ENCODE data around the gene CELSR1. TPM values are rescaled to one million over a fixed set of nuclear protein-coding genes. Genes with fewer than 3 reads are reported as not detected.

Gene CELSR1
- total RNA-seq, 1 experiment from 2014 or later = 37.6 TPM

GRCh38 chr22:46442217-46442853 is 95.1 kb downstream of the CELSR1 start:
- intact Hi-C loops (cut with micrococcal nuclease; ENCODE audit: unreplicated experiment) = no loop called here
- ChIA-PET CTCF (no interaction called here), POLR2A (ENCODE audit: unreplicated experiment) (no interaction called here)
- Histone ChIP-seq H3K9me2 (ENCODE audit: insufficient read depth) (no peaks in the 10 kb centered on the region), H3K9me3 (ENCODE audit: insufficient read depth, low read depth) (no peaks in the 10 kb centered on the region), H3K27ac (no peak overlapping the region), H3K27me3 (ENCODE audit: insufficient read depth, low read depth) (no peaks in the 10 kb centered on the region), H3K36me3 (ENCODE audit: low read depth) (no peaks in the 10 kb centered on the region), H3K4me3 (no peak overlapping the region), H3K4me2 (no peak overlapping the region), H3K4me1 (replicated peaks; ENCODE audit: insufficient read depth) (peaks cover 7% of the 10 kb centered on the region), H2AFZ (no peak overlapping the region), H3K79me2 (ENCODE audit: low read depth) (no peaks in the 10 kb centered on the region), H3F3A (ENCODE audit: insufficient read depth, low read depth) (peaks cover 4% of the 10 kb centered on the region; the same call in 1 of the 2 replicates), H4K20me1 (ENCODE audit: insufficient read depth) (no peaks in the 10 kb centered on the region)
- no peak for DNase-seq
- no peak for TF ChIP-seq EZH2 (IDR thresholded peaks at IDR 0.05; ENCODE audit: low read depth)
- no peak for TF ChIP-seq CTCF (conservative IDR thresholded peaks at IDR 0.05)
- no TSS peak for BruUV-seq (replicated peaks)

GRCh38 chr22:46439576-46440465 is 97.6 kb downstream of the CELSR1 start:
- no peak for TF ChIP-seq CTCF (conservative IDR thresholded peaks at IDR 0.05)
- no peak for TF ChIP-seq EZH2 (IDR thresholded peaks at IDR 0.05; ENCODE audit: low read depth)
- CTCF ChIA-PET = no interaction called here
- POLR2A ChIA-PET (ENCODE audit: unreplicated experiment) = no interaction called here
- BruUV-seq (replicated peaks) = no TSS peak
- H3K9me2 ChIP-seq (ENCODE audit: insufficient read depth) = no peaks in the 10 kb centered on the region
- H3K79me2 ChIP-seq (ENCODE audit: low read depth) = no peaks in the 10 kb centered on the region
- H3K4me3 ChIP-seq = no peak overlapping the region
- H3F3A ChIP-seq (ENCODE audit: insufficient read depth, low read depth) = no peaks in the 10 kb centered on the region; the same call in 1 of the 2 replicates
- H3K27ac ChIP-seq = no peak overlapping the region
- H3K4me2 ChIP-seq = no peak overlapping the region
- H2AFZ ChIP-seq = no peak overlapping the region
- no peaks in the 10 kb centered on the region for H4K20me1 ChIP-seq (ENCODE audit: insufficient read depth)
- no peaks in the 10 kb centered on the region for H3K27me3 ChIP-seq (ENCODE audit: insufficient read depth, low read depth)
- no peaks in the 10 kb centered on the region for H3K36me3 ChIP-seq (ENCODE audit: low read depth)
- DNase-seq = no peak
- intact Hi-C loops (cut with micrococcal nuclease; ENCODE audit: unreplicated experiment) = no loop called here
- no peaks in the 10 kb centered on the region for H3K4me1 ChIP-seq (replicated peaks; ENCODE audit: insufficient read depth)
- no peaks in the 10 kb centered on the region for H3K9me3 ChIP-seq (ENCODE audit: insufficient read depth, low read depth)

GRCh38 chr22:46439111-46439510 is 98.3 kb downstream of the CELSR1 start:
- Histone ChIP-seq H3F3A (ENCODE audit: insufficient read depth, low read depth) (no peaks in the 10 kb centered on the region; the same call in 1 of the 2 replicates), H3K4me1 (replicated peaks; ENCODE audit: insufficient read depth) (no peaks in the 10 kb centered on the region), H3K27ac (no peak overlapping the region), H3K27me3 (ENCODE audit: insufficient read depth, low read depth) (no peaks in the 10 kb centered on the region), H4K20me1 (ENCODE audit: insufficient read depth) (no peaks in the 10 kb centered on the region), H3K79me2 (ENCODE audit: low read depth) (no peaks in the 10 kb centered on the region), H3K9me3 (ENCODE audit: insufficient read depth, low read depth) (no peaks in the 10 kb centered on the region), H3K36me3 (ENCODE audit: low read depth) (no peaks in the 10 kb centered on the region), H3K4me2 (no peak overlapping the region), H2AFZ (no peak overlapping the region), H3K4me3 (no peak overlapping the region), H3K9me2 (ENCODE audit: insufficient read depth) (no peaks in the 10 kb centered on the region)
- TF ChIP-seq EZH2 (IDR thresholded peaks at IDR 0.05; ENCODE audit: low read depth) = no peak
- no peak for TF ChIP-seq CTCF (conservative IDR thresholded peaks at IDR 0.05)
- ChIA-PET CTCF (no interaction called here), POLR2A (ENCODE audit: unreplicated experiment) (no interaction called here)
- DNase-seq = no peak
- intact Hi-C loops (cut with micrococcal nuclease; ENCODE audit: unreplicated experiment) = no loop called here
- BruUV-seq (replicated peaks) = no TSS peak
